Measurements from ENCODE around the gene BTN3A1. TPM values are rescaled to one million over a fixed set of nuclear protein-coding genes. Genes with fewer than 3 reads are reported as not detected.

The BTN3A1 gene
- total and polyA plus RNA-seq, 5 donors = 4.4 to 11.2 (median 10.5) TPM

- ATAC-seq (no peak), DNase-seq (no peak)
- peaks cover 2% of the 10 kb centered on the region for H3K4me1 ChIP-seq (ENCODE audit: control insufficient read depth, insufficient read depth, low read length)
- intact Hi-C loops (cut with DNase I) = no loop called here
- no peaks in the 10 kb centered on the region for H3K9me3 ChIP-seq (ENCODE audit: control insufficient read depth, low read length)
- H3K27me3 ChIP-seq (ENCODE audit: control insufficient read depth, insufficient read depth) = no peaks in the 10 kb centered on the region
- H3K4me3 ChIP-seq (ENCODE audit: low read length) = no peak overlapping the region
- H3K27ac ChIP-seq (ENCODE audit: low read length) = no peak overlapping the region
Observed at GRCh38 chr6:26379740-26380139, 22.3 kb upstream of the BTN3A1 start.

GRCh38 chr6:26380256-26380655 lies 21.8 kb upstream of the BTN3A1 start:
- no peaks in the 10 kb centered on the region for H3K27me3 ChIP-seq (ENCODE audit: control insufficient read depth, insufficient read depth)
- intact Hi-C loops (cut with DNase I) = no loop called here
- H3K27ac ChIP-seq (ENCODE audit: low read length) = no peak overlapping the region
- H3K4me1 ChIP-seq (ENCODE audit: control insufficient read depth, insufficient read depth, low read length) = peaks cover 2% of the 10 kb centered on the region
- H3K9me3 ChIP-seq (ENCODE audit: control insufficient read depth, low read length) = no peaks in the 10 kb centered on the region
- ATAC-seq (no peak), DNase-seq (no peak)
- H3K4me3 ChIP-seq (ENCODE audit: low read length) = no peak overlapping the region
- WGBS = 93% methylated on average over 3 of the region's 3 CpGs

GRCh38 chr6:26382121-26382520 lies 20.0 kb upstream of the BTN3A1 start:
- H3K27ac ChIP-seq (ENCODE audit: low read length) = no peak overlapping the region
- ATAC-seq (no peak), DNase-seq (no peak)
- intact Hi-C loops (cut with DNase I) = no loop called here
- no peaks in the 10 kb centered on the region for H3K27me3 ChIP-seq (ENCODE audit: control insufficient read depth, insufficient read depth)
- H3K4me1 ChIP-seq (ENCODE audit: control insufficient read depth, insufficient read depth, low read length) = peaks cover 2% of the 10 kb centered on the region
- H3K9me3 ChIP-seq (ENCODE audit: control insufficient read depth, low read length) = no peaks in the 10 kb centered on the region
- WGBS = 79% methylated on average over 6 of the region's 6 CpGs
- no peak overlapping the region for H3K4me3 ChIP-seq (ENCODE audit: low read length)

GRCh38 chr6:26383624-26384417 lies 18.3 kb upstream of the BTN3A1 start:
- peak; percentile 59 to 69 for ATAC-seq
- intact Hi-C loops (cut with DNase I) = no loop called here

GRCh38 chr6:26385734-26386125 lies 16.3 kb upstream of the BTN3A1 start:
- Histone ChIP-seq H3K9me3 (ENCODE audit: control insufficient read depth, low read length) (no peaks in the 10 kb centered on the region), H3K27me3 (ENCODE audit: control insufficient read depth, insufficient read depth) (no peaks in the 10 kb centered on the region), H3K27ac (ENCODE audit: low read length) (no peak overlapping the region), H3K4me1 (ENCODE audit: control insufficient read depth, insufficient read depth, low read length) (peaks cover 2% of the 10 kb centered on the region), H3K4me3 (ENCODE audit: low read length) (no peak overlapping the region)
- intact Hi-C loops (cut with DNase I) = no loop called here
- WGBS = 87% methylated on average over 9 of the region's 9 CpGs
- DNase-seq (no peak), ATAC-seq (no peak)

More at GRCh38 chr6:26383624-26384417, 18.3 kb upstream of the BTN3A1 start:
- Histone ChIP-seq H3K27me3 (ENCODE audit: control insufficient read depth, insufficient read depth) (no peaks in the 10 kb centered on the region), H3K4me3 (ENCODE audit: low read length) (peak overlapping the region; percentile 98), H3K27ac (ENCODE audit: low read length) (no peak overlapping the region), H3K4me1 (ENCODE audit: control insufficient read depth, insufficient read depth, low read length) (peaks cover 2% of the 10 kb centered on the region), H3K9me3 (ENCODE audit: control insufficient read depth, low read length) (no peaks in the 10 kb centered on the region)
- WGBS = 18% methylated on average over 7 of the region's 7 CpGs
- DNase-seq = peak in 1 of 3 donors; percentile 32

- no peak for DNase-seq
- Histone ChIP-seq H3K4me3 (ENCODE audit: low read length) (no peak overlapping the region), H3K9me3 (ENCODE audit: control insufficient read depth, low read length) (no peaks in the 10 kb centered on the region), H3K4me1 (ENCODE audit: control insufficient read depth, insufficient read depth, low read length) (peaks cover 2% of the 10 kb centered on the region), H3K27ac (ENCODE audit: low read length) (no peak overlapping the region), H3K27me3 (ENCODE audit: control insufficient read depth, insufficient read depth) (no peaks in the 10 kb centered on the region)
- ATAC-seq = no peak
- intact Hi-C loops (cut with DNase I) = no loop called here
Observed at GRCh38 chr6:26387565-26387964, 14.5 kb upstream of the BTN3A1 start.

- no peak overlapping the region for H3K4me3 ChIP-seq (ENCODE audit: low read length)
- DNase-seq (no peak), ATAC-seq (no peak)
- intact Hi-C loops (cut with DNase I) = no loop called here
- no peaks in the 10 kb centered on the region for H3K9me3 ChIP-seq (ENCODE audit: control insufficient read depth, low read length)
- no peak overlapping the region for H3K27ac ChIP-seq (ENCODE audit: low read length)
- H3K4me1 ChIP-seq (ENCODE audit: control insufficient read depth, insufficient read depth, low read length) = peaks cover 2% of the 10 kb centered on the region
- no peaks in the 10 kb centered on the region for H3K27me3 ChIP-seq (ENCODE audit: control insufficient read depth, insufficient read depth)
- WGBS = 64% methylated on average over 6 of the region's 6 CpGs
Observed at GRCh38 chr6:26388014-26388413, 14.1 kb upstream of the BTN3A1 start.

- peaks cover 2% of the 10 kb centered on the region for H3K4me1 ChIP-seq (ENCODE audit: control insufficient read depth, insufficient read depth, low read length)
- H3K9me3 ChIP-seq (ENCODE audit: control insufficient read depth, low read length) = no peaks in the 10 kb centered on the region
- H3K27me3 ChIP-seq (ENCODE audit: control insufficient read depth, insufficient read depth) = no peaks in the 10 kb centered on the region
- ATAC-seq (no peak), DNase-seq (no peak)
- no peak overlapping the region for H3K27ac ChIP-seq (ENCODE audit: low read length)
- 100% methylated on average over 1 of the region's 1 CpG for WGBS
- no peak overlapping the region for H3K4me3 ChIP-seq (ENCODE audit: low read length)
- intact Hi-C loops (cut with DNase I) = no loop called here
Observed at GRCh38 chr6:26388441-26388840, 13.6 kb upstream of the BTN3A1 start.

- ATAC-seq (no peak), DNase-seq (no peak)
- 90% methylated on average over 4 of the region's 4 CpGs for WGBS
- Histone ChIP-seq H3K27me3 (ENCODE audit: control insufficient read depth, insufficient read depth) (no peaks in the 10 kb centered on the region), H3K27ac (ENCODE audit: low read length) (no peak overlapping the region), H3K4me1 (ENCODE audit: control insufficient read depth, insufficient read depth, low read length) (no peaks in the 10 kb centered on the region), H3K9me3 (ENCODE audit: control insufficient read depth, low read length) (no peaks in the 10 kb centered on the region), H3K4me3 (ENCODE audit: low read length) (no peak overlapping the region)
- intact Hi-C loops (cut with DNase I) = no loop called here
Observed at GRCh38 chr6:26389349-26389894, 12.7 kb upstream of the BTN3A1 start.

- WGBS = 84% methylated on average over 5 of the region's 5 CpGs
- Histone ChIP-seq H3K9me3 (ENCODE audit: control insufficient read depth, low read length) (no peaks in the 10 kb centered on the region), H3K4me3 (ENCODE audit: low read length) (no peak overlapping the region), H3K27ac (ENCODE audit: low read length) (no peak overlapping the region), H3K27me3 (ENCODE audit: control insufficient read depth, insufficient read depth) (no peaks in the 10 kb centered on the region), H3K4me1 (ENCODE audit: control insufficient read depth, insufficient read depth, low read length) (no peaks in the 10 kb centered on the region)
- ATAC-seq = no peak
- intact Hi-C loops (cut with DNase I) = no loop called here
- no peak for DNase-seq
Observed at GRCh38 chr6:26390531-26390930, 11.5 kb upstream of the BTN3A1 start.

- Histone ChIP-seq H3K4me1 (ENCODE audit: control insufficient read depth, insufficient read depth, low read length) (no peaks in the 10 kb centered on the region), H3K27me3 (ENCODE audit: control insufficient read depth, insufficient read depth) (no peaks in the 10 kb centered on the region), H3K9me3 (ENCODE audit: control insufficient read depth, low read length) (no peaks in the 10 kb centered on the region), H3K27ac (ENCODE audit: low read length) (no peak overlapping the region), H3K4me3 (ENCODE audit: low read length) (no peak overlapping the region)
- DNase-seq (no peak), ATAC-seq (no peak)
- 63% methylated on average over 4 of the region's 4 CpGs for WGBS
- intact Hi-C loops (cut with DNase I) = no loop called here
Observed at GRCh38 chr6:26392932-26393636, 9.0 kb upstream of the BTN3A1 start.
